GM21367 (cell line): ENCODE measurements around the gene ETV4.

Experiments used
- ATAC-seq: cut with Tn5 transposase; IDR thresholded peaks from one replicate; pipeline ENCODE4 v1.9.1; 2021; ENCODE audit not compliant: unreplicated experiment

The ETV4 gene

DNA sequence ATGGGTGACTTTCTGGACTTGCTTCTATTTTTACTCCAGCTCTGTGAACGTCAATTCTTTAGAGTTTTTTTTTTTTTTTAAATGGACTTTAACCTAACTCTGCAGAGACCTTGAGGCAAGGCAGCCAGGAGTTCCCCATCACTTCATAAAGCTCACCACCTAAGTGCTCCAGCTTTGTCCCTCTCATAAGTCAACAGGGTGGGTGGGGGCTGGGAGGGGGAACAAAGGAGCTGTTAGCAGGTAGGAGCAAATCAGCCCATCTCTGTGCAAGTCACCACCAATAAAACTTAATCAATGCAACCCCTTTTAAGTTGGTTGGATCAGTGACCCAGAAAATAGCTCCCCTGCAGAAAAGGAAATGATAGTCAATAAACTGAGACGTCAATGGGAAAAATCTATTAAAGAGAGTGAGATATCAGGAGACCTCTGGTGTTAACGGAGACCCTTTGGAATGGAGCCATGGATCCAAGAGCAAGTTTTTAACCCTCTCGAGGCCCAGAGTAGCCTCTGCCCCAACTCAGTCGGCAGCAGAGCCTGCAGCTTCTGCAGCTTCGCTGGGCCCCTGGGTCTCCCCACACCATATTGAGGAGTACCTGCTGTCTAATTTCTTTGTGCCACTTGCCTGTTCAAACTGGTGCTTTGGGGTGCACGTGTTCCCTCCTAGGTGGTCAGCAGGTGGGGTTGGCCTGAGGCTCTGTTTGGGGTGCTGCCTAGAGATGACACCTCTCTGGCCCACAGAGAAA is 27.6 kb upstream of the ETV4 start:
- no peak for ATAC-seq

DNA sequence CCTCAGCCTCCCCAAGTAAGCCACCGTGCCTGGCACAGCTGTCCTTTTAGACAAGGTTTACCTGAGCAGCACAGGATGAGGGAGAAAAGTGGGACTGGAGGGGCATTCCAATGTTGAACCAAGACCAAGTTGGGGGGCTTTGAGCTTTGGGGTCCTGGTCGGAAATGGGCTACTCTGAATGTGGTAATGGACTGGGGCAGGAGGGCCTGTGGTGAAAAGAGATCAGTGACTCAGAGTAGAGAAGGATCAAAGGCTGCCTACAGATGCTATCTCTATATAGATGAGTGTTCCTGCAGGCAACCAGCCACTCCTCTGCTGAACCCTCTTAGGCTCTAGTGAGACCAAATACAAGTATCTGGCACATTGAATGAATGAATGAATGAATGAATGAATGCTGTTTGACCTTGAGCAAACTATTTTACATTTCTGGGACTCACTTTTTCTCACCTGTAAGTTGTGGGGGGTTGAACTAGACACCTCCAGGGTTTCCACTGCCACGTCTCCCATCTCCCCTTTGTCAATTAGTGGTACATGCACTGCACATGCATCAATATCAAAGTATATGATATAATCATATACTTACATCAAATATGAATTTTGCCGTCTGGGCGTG is 26.3 kb upstream of the ETV4 start:
- no peak for ATAC-seq

DNA sequence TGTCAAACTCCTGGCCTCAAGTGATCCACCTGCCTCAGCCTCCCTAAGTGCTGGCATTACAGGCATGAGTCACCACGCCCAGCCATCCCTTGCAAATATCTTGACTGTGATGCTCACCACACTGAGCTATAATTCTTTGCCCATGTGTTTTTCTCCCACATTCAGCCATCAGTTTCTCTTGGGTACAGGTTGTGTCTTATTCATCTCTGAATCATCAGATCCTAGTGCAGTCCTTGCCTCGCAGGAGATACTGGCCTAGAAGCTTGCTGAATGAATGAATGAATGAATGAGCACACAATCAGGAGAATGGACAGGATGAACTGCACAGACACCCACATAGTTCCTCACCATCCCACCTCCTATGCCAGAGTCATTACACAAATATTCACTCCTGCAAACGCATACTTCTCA is 24.4 kb upstream of the ETV4 start:
- no peak for ATAC-seq

DNA sequence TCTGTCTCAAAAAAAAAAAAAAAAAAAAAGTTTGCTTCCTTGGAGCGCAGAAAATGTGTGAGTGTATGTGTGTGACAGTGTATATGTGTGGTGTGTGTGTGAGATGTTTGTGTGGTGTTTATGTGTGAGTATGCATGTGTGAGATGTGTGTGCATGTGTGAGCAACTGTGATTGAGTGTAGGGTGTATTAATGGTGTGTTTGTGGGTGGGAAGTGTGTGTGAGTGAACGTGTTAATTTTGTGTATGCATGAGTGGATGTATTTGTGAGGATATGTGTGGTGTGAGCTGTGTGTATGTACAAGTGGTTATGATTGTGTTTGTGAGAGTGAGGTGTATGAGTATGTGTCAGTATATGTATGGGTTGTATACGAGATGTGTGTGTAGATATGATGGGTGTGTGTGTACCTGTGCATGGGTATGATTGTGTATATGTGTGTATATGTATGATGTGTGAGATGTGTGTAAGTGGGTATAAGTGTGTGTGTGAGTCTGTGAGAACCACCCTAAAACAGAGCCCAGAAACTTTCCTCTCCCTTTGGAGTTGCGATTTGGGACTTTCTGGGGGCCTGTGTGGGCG is 22.5 kb upstream of the ETV4 start:
- ATAC-seq: no peak

DNA sequence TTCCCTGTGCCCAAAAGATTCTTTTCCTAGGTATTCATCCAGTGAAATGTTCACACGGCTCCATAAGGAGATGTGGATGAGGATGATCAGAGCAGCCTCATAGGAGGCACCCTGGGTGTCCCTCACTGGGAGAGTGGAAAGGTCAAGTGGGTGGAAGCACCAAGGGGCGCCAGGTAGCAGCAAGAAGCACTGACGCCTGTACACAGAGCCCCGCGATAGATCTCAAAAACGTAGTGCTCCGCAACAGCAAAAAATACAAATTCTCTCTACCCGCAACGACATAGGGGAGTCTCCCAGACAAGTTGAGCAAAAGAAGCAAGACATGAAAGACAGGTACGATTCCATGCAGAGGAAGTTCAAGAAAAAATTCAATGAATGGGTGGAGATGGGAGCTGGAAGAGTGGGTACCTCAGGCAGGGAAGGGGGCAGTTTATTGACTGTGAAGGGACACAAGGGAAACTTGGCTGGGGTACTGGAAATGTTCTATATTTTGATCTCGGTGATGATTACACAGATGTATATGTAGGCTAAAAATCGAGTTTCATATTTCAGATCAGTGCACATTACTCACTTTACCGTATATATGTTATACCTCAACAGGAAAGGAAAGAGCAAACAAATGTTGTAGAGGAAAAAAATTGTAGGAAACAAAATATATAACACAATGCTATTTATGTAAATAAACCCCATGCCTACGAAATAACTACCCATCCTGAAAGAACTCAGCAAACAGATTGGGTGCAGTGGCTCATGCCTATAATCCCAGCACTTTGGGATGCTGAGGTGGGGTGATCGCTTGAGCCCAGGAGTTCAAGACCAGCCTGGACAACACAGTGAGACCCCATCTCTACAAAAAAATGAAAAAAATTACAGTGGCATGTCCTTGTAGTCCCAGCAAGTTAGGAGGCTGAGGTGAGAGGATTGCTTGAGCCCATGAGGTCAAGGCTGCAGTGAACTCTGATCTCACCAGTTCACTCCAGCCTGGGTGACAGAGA is 17.8 kb upstream of the ETV4 start:
- ATAC-seq: no peak

DNA sequence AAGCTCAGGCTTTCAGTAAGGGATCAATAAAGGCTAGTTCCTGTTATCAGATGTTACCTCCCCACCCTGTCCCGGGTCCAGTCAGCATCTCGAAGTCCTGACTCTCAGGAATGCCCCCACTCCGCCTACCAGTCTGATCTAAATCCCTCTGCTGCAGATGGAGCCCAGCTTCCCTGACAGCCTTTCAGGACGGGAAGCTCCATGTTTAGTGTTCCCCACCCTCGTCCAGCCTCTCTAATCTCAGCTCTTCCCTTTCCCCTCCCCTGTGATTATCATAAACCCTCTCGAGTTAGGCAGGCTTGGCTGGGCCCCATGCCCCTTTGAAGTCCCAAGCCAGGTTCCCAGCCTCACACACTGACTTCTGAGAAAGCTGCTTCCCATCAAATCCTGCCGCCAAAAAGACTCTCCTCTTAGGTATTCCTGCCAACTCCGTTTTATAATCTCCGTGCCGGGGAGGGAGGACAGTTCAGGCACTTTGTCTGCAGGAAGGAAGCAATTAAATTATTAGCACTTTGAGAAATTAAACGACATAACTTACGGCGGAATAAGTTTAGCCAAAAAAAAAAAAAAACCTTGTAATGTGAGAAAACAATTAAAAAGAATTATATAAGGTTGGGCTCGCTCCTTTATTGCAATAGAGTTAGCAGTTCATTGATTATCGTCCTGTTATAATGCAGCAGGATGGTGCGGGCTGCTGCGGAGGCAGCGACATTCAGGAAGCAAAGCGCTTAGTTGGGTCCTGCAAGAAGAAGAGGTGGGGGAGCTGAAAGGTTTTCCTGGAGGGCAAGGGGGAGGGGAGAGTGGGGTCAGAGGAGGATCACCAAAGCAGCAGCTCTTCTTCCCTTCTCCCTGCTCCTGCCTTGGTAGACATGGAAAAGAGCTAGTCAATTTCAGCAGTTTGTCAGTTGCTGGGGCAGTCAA is 16.8 kb upstream of the ETV4 start:
- no peak for ATAC-seq

DNA sequence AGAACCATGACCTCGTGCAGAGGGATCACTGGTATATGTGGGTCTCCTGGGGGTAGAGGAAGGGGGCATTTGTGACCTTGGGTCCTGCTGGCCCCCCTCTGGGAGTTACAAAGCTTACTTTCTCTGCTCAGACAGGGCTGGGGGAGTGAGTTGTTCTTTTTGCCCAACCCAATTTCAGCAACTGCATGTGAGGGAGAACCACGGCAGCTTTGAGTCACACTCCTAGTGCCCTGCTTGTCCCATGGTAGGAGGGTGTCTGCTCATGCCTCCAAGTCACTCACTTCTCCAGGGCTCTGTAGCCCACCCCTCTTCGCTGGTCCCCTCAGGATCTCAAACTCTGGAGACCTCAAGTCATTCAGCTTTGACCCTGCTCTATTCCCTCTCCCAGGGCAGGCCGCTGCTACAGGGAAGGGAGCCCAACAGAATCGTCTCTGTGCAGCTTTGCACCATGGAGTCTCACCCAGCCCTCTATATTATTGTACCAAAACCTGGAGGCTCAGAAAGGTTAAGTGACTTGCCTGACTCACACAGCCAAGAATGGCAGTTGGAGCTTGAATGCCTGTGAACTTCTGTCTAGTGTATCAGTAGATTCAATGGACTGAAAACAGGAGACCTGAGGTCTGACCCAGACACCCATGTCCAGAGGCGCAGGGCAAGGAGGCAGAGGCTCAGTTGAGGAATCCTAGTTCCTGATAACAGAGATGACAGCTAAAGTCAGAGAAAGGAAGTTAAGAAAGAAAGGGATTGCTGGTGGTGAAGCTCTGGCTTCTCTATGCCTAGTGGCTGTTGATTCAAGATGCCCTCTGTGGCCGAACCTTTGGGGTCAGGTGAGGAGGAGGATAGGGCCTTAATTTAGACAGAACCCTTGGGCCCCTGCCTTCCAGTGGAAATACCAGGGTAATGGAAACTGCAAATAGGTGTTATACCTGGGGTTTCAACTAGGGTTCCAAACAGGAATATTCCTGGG is 14.6 kb upstream of the ETV4 start:
- no peak for ATAC-seq

DNA sequence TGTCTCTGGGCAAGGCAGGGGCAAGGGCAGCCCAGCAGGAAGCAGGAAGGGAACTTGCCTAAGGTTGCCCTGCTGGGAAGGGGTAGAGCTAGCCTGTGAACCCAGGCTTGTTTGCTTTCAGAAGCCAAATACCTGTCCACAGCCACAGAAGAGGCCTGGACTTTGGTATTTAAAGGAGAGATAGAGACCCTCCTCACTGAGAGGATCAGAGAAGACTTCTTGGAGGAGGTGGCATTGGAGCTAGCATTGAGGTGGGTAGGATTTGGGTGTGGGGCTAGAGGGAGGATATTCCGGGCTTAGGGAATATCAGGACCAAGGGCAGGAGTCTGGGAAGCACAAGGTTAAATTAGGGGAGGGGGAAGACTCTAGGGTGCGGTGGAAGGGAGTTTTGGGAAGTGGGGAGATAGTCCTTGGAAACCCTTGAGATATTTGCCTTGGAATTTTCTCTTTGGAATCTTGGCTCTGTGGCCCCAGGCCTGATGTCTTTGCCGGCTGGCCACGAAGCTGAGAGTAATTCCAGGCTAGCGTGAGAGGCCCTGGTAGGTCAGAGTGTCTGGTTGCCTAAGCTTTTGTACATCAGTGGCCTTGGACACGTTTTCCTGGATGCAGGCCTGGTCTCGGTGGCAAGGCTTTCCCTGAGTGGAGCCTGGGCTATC is 13.1 kb upstream of the ETV4 start:
- ATAC-seq: no peak

DNA sequence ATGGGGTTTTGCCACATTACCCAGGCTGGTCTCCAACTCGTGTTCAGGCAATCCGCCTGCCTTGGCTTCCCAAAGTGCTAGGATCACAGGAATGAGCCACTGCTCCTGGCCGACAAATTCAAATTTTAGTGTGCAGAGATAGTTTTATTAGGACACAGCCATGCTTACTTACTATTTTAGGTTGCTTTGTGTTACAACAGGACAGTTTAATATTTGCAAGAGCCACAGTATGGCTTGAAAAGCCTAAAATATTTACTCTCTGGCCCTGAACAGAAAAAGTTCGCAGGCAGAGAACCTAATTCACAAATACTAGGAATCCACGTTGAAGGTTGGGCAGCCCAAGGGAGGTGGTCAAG is 12.6 kb upstream of the ETV4 start:
- no peak for ATAC-seq

DNA sequence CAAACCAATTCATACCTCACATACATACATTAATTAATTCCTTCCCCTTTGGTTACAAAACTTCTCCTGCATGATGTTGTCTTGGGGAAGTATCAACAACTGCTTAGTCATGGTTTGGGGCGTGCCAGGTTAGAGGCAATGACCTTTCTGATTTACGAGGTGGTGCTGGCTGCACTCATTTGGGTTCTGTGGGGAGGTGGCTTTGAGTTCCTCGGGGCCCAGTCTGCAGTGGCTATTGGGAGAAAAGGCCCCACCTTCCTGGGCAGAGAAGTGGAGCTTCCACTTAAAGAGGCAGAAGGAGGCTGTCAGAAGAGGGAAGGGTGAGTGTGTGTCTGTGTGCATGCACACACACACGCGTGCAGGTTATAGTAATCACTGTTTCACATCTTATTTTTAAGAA is 10.2 kb upstream of the ETV4 start:
- no peak for ATAC-seq

DNA sequence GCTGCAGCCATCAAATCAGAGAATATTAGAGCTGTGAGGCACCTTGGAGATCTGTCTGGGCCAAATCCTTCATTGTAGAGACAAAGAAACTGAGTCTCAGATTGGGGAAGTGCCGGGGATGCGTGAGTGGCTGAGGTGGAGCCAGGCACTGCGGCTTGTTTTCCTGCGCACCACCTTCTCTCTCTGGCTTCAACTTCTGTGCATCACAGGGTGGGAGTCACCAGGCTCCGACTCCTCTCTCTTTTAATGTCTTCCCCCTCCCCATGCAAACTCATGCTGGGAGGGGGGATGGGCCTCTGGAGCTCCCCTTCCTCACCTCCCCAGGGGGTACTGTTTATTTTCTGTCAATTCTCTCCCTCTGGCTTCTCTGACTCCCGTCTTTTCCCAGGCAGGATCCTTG is 8.7 kb upstream of the ETV4 start:
- no peak for ATAC-seq

DNA sequence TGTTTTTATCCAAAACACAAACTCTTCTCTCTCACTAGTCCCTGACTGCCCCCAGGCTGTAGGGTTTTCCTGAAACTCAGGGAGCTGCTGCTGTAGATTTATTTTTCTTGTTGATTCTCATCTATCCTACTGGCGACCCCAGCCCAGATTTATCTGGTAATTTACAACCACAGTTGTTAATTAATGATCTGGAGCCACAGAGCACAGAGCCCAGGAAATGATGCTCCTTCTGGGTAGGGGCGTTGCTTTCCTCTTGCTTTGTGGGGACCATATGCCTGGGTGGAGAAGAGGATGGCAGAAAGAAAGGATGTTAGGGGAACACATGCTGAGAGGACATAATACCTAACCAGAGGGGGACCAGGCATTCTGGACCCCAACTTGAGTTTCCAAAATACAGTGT is 7.4 kb upstream of the ETV4 start:
- no peak for ATAC-seq

DNA sequence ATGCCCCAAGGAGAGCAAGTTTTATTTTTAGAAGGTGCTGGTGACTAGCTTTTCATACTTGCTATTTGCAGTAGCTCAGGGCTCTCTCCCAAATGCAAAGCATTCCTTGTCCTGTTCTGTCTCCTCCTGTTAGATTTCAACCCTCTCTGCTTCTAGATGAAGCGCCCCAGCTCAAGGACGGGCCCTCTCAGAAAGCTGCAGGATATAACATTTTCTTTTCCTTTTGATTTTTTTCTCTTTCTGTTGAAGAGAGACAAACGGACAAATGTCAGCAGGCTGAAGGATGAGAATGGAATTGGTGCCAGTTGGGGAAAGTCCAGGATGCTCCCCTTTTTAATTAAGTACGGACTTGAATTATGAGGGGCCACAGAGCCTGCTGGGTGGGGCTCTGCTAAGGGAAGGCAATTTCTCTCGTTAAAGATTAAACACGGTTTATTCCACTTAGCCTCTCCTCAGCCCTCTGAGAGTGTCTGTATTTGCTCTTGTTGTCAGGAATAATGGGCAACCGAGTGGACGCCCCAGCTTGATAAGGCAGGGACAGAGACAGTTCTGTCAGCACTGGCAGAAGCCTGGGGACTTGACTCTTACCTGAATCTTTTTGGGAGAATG is 6.2 kb upstream of the ETV4 start:
- no peak for ATAC-seq

DNA sequence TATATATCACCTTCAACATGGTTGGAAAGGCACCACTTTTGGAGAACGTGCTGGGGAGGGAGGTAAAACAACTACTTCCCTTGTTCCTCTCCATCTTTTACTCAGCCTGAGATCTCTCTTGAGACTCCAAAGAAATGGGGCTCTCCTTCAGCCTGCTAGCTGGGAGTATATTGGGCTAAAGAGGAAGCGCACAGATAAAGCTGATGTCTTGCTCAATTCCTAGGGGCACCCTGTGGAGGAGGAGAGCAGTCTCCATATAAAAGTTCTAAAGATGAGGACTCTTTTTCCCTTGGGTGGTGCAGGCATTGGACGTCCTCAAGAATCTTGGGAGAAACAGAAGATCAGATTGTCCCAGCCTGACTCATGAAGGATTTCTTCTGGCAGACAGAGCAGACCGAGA is 4.6 kb upstream of the ETV4 start:
- ATAC-seq: no peak

DNA sequence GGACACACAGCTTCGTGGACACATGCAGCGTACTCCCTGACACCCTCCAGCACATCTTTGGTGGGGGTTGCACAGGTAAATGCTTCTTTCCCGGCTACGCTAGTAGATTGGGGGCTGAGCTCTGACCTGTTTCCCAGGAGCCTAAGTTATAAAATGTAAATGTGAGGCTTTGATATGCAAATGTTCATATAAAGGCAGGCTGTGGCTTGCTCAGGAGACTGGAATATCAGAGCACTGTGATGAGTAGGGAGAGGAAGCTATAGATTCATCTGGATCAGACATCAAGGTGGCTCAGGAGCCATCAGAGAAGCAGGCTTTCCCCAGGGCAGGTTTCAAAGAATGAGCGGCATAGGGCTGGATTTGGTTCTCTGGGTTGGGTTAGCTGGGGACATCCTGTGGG is 3.4 kb upstream of the ETV4 start:
- ATAC-seq: no peak

DNA sequence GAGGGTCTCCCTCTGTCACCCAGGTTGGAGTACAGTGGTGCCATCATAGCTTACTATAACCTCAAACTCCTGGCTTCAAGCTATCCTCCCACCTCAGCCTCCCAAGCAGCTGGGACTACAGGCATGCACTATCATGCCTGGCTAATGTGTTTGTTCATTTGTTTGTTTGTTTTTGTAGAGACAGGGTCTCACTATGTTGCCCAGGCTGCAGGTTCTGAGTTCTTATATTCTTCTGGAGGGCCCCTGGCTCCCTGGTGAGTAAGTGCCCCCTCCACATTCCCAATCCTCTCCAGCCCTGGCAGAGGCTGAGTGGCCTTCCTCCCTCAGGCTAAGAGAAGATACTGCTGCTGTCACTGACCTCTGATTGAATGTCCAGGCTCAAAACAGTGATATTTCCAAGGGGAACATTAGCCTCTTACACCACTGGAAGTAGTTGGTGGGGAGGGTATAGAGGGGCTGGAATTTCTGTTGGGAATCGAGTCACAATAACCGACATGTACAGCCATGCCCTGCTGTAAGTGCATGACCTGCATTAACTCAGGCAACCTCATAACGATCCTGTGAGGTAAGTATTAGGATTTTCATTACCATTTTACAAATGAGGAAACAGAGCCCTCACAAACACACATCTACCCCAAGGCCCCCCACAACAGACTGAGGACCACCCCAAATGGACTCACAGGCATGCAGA is 2.7 kb upstream of the ETV4 start:
- ATAC-seq: no peak

DNA sequence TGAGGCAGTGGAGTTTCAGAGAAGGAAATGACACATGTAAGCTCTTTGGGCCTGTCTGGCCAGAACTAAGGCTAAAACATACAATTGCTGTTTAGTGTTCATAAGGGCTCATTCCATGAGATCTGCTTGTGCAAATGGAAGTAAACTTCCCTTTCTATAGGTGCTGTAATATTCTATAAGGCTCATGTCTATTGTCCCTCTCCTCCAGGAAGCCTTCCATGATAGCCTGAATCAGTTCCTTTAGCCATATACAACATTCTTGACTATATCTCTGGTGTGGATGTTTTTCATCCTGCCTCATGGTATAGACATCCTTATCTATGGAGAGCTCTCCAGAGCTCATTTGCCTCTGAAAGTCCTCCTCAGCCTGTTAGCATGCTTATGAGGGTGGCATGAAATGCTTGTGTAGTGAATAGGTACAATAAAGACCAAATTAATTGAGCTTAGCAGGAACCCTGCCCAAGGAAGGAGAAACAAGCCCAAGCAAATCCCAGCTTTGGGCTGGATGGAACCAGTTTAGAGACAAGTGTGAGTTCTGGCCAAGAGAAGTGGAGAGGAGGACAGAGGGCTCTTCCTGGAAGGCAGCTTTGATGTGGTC is 1.6 kb upstream of the ETV4 start:
- no peak for ATAC-seq

DNA sequence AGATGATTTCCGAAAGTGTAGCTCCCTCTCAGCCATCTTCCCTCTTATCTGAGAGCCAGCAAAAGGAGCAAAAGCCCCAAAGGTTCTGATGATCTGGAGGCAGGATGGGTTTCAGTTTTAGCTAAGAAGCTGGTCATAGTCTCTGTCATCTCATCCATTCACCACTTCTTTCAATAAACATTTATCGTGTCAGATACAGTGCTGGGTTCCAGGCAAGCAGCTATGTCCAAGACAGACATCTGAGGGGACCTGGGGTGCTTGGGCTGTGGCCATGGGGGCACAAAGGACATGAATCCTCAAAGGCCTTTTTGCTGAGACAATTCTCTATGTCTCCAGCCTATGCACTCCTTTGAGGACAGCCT is 1.0 kb upstream of the ETV4 start:
- ATAC-seq: no peak
